Measurements from ENCODE around the gene TMEM150C. TPM values are rescaled to one million over a fixed set of nuclear protein-coding genes. Genes with fewer than 3 reads are reported as not detected.

Gene TMEM150C
- total RNA-seq, 1 donor from 2014 or later, result 5.4 TPM

- Histone ChIP-seq H3K27me3 (no peaks in the 10 kb centered on the region), H3K4me1 (no peaks in the 10 kb centered on the region), H3K36me3 (no peaks in the 10 kb centered on the region), H3K4me3 (no peak overlapping the region), H3K27ac (no peak overlapping the region), H3K9me3 (no peaks in the 10 kb centered on the region)
- intact Hi-C loops (cut with DNase I), result no loop called here
- no peak for DNase-seq (ENCODE audit: low spot score in 2 of 2)
- TF ChIP-seq CTCF (IDR thresholded peaks at IDR 0.05), result no peak
These were observed 32.5 kb downstream of the TMEM150C start for GRCh38 chr4:82529322-82529721.

- Histone ChIP-seq H3K9me3 (no peaks in the 10 kb centered on the region), H3K27ac (no peak overlapping the region), H3K4me1 (no peaks in the 10 kb centered on the region), H3K4me3 (no peak overlapping the region), H3K36me3 (no peaks in the 10 kb centered on the region), H3K27me3 (no peaks in the 10 kb centered on the region)
- DNase-seq (ENCODE audit: low spot score in 2 of 2), result no peak
- TF ChIP-seq CTCF (IDR thresholded peaks at IDR 0.05), result no peak
- intact Hi-C loops (cut with DNase I), result no loop called here
These were observed 32.9 kb downstream of the TMEM150C start for GRCh38 chr4:82528868-82529267.

GRCh38 chr4:82528074-82528473, 33.7 kb downstream of the TMEM150C start:
- no peaks in the 10 kb centered on the region for H3K27me3 ChIP-seq
- no peak for DNase-seq (ENCODE audit: low spot score in 2 of 2)

DNA sequence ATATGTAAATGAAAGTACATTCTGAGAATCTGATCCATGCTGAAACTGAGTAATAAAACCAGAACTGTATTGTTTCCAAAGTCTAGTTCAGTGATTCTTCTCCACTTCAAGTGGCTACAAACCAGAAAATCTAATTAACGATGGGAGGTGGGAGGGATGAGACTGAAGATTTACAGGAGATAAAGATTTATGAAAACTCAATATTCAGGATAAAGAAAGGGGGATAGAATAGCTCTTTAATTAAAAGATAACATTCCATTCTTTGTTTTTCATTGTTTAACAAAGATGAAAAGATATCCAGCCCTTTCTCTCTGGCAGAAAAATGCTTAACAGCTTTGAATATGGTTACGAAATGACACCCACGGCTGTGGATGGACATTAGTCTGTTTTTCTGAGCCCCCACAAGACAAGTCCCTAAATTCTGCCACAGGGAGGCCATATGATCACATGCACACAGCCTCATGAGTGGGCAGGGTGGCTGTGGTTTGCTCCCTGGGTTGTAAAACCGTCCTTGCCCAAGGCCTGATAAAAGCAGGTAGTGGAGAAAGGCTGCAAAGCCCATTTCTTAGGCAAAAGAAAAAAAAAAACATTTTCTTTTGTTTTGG, 36.4 kb downstream of the TMEM150C start:
- Histone ChIP-seq H3K4me3 (no peak overlapping the region), H3K9me3 (no peaks in the 10 kb centered on the region), H3K27ac (no peak overlapping the region), H3K27me3 (no peaks in the 10 kb centered on the region), H3K36me3 (no peaks in the 10 kb centered on the region), H3K4me1 (no peaks in the 10 kb centered on the region)
- no peak for TF ChIP-seq CTCF (IDR thresholded peaks at IDR 0.05)
- DNase-seq (ENCODE audit: low spot score in 2 of 2), result no peak
- intact Hi-C loops (cut with DNase I), result no loop called here

More at GRCh38 chr4:82528074-82528473, 33.7 kb downstream of the TMEM150C start:
- TF ChIP-seq CTCF (IDR thresholded peaks at IDR 0.05), result no peak
- Histone ChIP-seq H3K36me3 (no peaks in the 10 kb centered on the region), H3K27ac (no peak overlapping the region), H3K4me1 (no peaks in the 10 kb centered on the region), H3K4me3 (no peak overlapping the region), H3K9me3 (no peaks in the 10 kb centered on the region)
- intact Hi-C loops (cut with DNase I), result no loop called here

GRCh38 chr4:82524570-82525152, 37.1 kb downstream of the TMEM150C start:
- H3K27me3 ChIP-seq, result no peaks in the 10 kb centered on the region
- no peak for DNase-seq (ENCODE audit: low spot score in 2 of 2)
- no peaks in the 10 kb centered on the region for H3K4me1 ChIP-seq
- no peak overlapping the region for H3K4me3 ChIP-seq
- no peaks in the 10 kb centered on the region for H3K36me3 ChIP-seq
- intact Hi-C loops (cut with DNase I), result no loop called here
- no peak for TF ChIP-seq CTCF (IDR thresholded peaks at IDR 0.05)
- no peak overlapping the region for H3K27ac ChIP-seq
- H3K9me3 ChIP-seq, result no peaks in the 10 kb centered on the region
